Limb (tissue), 2 donors: ENCODE measurements around the gene RALA.

Experiments used
- DNase-seq, 2 donors: peaks; one replicate each; pipeline ENCODE4 v3.0.0-alpha.2; 2016; ENCODE audit errors: extremely low spot score in 2 of 2

RALA gene

GRCh38 chr7:39613577-39613976 lies 9.8 kb upstream of the RALA start:
- DNase-seq: no peak

GRCh38 chr7:39614299-39614698 lies 9.1 kb upstream of the RALA start:
- no peak for DNase-seq

GRCh38 chr7:39615350-39615975 lies 7.9 kb upstream of the RALA start:
- DNase-seq: no peak

GRCh38 chr7:39616138-39616537 lies 7.2 kb upstream of the RALA start:
- no peak for DNase-seq

GRCh38 chr7:39617005-39617404 lies 6.4 kb upstream of the RALA start:
- no peak for DNase-seq

GRCh38 chr7:39618868-39619267 lies 4.5 kb upstream of the RALA start:
- no peak for DNase-seq

- no peak for DNase-seq
Observed at GRCh38 chr7:39620486-39620885, 2.9 kb upstream of the RALA start.

GRCh38 chr7:39621261-39621660 lies 2.1 kb upstream of the RALA start:
- DNase-seq: no peak

- no peak for DNase-seq
Observed at GRCh38 chr7:39621784-39622411, 1.5 kb upstream of the RALA start.

- no peak for DNase-seq
Observed at GRCh38 chr7:39622609-39623008, 763 bp upstream of the RALA start.

GRCh38 chr7:39623732-39624441 lies 515 bp downstream of the RALA start:
- no peak for DNase-seq

- DNase-seq: peak in 1 of 2 donors; percentile 36
Observed at GRCh38 chr7:39624442-39624807, 1.1 kb downstream of the RALA start.

GRCh38 chr7:39624935-39625694 lies 1.7 kb downstream of the RALA start:
- no peak for DNase-seq

GRCh38 chr7:39631736-39632308 lies 8.4 kb downstream of the RALA start:
- DNase-seq: no peak

- DNase-seq: no peak
Observed at GRCh38 chr7:39633563-39634477, 10.4 kb downstream of the RALA start.

GRCh38 chr7:39634478-39634805 lies 11.1 kb downstream of the RALA start:
- DNase-seq: no peak

- DNase-seq: no peak
Observed at GRCh38 chr7:39637400-39637799, 14.0 kb downstream of the RALA start.

- no peak for DNase-seq
Observed at GRCh38 chr7:39637963-39638485, 14.7 kb downstream of the RALA start.

GRCh38 chr7:39642896-39643295 lies 19.5 kb downstream of the RALA start:
- DNase-seq: no peak

- DNase-seq: no peak
Observed at GRCh38 chr7:39644170-39644569, 20.8 kb downstream of the RALA start.
